ENCODE results near the gene KRT85.
A peak's percentile ranks its signal among the peaks of the same experiment; 100 is the strongest.
"Not testable (repeated sequence)": the region's sequence is repeated elsewhere in the genome, so short reads cannot be mapped to it uniquely, and the experiment has no call there.

KRT85 gene

GRCh38 chr12:52366738-52367485 is at the start of gene KRT85:
Gene KRT85, minus strand, starts transcription at chr12:52367481. Its CDS starts 76 bp downstream, at chr12:52367405.
- no peak for DNase-seq

DNA sequence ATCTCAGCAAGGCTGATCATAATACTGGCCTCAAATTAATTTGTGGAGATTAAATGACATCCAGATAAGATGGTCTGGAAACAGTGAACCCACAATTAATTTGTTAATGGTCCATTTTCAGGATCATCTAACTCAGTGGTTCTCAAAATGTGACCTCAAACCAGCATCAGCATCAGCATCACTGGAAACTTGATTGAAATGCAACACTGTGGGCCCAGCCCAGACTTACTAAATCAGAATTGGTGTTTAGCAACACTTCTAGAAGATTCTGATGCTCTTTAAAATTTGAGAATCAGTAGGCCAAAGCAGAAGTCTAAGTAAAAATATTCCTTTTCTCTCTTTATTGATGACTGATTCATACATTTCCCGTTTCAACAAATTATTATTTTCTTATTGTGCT is 49.5 kb upstream of the KRT85 start:
- no peak for DNase-seq

GRCh38 chr12:52415870-52416750 is 48.8 kb upstream of the KRT85 start:
- no peak for DNase-seq

- no peak for DNase-seq
These were observed 47.7 kb upstream of the KRT85 start for GRCh38 chr12:52414936-52415335.

- no peak for DNase-seq
These were observed 46.6 kb upstream of the KRT85 start for GRCh38 chr12:52413782-52414345.

DNA sequence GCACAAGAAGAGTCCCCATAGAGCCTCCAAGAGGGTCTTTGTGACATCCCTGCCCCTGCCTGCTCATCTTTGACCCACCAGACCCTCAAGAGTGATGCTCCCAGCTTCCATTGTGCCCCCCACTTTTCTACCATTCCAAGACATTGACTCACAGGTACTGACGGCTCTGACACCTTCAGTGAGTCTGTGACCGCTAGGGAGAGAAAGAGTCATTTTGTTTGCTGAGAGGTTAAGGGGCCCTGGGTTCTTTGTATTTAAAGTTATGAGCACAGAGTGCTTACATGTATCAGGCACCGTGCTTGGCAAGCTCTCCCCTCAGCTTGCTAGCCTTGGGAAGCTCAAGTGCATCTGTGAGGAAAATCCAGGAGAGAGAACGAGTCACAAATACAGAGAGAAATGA is 45.9 kb upstream of the KRT85 start:
- DNase-seq, result no peak

GRCh38 chr12:52411815-52412214 is 44.5 kb upstream of the KRT85 start:
- DNase-seq, result no peak

DNA sequence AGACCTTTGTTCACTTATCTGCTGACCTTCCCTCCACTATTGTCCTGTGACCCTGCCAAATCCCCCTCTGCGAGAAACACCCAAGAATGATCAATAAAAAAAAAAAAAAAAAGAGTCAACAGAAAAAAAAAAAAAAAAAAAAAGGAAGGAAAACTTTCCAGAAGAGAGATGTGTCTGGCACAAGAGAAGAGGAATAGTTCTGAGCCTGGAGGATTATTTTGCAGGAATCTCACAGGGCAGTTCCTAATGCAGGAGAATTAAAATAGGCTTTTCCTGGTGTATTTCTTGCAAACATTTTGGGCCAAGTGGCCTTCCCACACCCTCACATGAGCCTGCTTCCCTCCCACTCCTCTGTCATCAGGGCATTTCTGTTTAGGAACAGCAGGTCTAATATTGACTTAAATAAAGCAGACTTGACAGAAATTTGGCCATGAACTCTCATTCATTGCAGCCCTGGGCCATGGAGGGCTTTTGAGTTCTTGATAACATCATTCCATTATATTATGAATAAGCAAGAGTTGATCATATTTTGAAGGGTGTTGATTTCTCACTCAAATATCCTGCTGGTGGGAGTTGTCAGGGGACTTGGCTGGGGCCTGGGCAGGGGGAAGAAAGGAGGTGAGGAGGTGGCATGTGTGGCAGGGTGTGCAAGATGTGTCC is 43.4 kb upstream of the KRT85 start:
- DNase-seq, result not testable (repeated sequence)

GRCh38 chr12:52407918-52408317 is 40.6 kb upstream of the KRT85 start:
- DNase-seq, result no peak

DNA sequence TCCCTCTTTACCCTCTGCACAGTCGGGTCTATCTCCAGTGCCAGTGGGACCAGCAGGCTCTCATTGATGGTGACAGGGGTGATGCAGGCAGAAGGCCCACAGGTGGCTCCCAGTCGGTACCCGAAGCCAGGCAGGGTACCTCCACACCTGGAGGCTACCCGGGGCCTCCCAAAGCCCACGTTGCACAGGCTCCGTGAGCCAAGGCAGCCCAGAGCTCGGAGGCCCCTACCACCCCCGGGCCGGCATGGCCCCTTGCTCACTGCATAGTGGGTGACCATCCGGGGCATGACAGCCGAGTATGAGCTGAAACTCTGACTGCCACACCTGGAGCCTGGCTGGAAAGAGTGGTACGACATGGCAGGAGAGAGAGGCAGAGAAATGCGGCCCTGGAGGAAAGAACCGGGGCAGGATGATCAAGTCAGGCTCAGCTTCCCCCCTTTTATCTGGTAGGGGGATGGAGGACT is 38.7 kb upstream of the KRT85 start, which contains the start of gene KRT82:
KRT82 (minus strand) TSS at position 414 of the 464 bp plus-strand sequence; CDS start at position 356, 58 bp downstream.
- DNase-seq, result no peak

DNA sequence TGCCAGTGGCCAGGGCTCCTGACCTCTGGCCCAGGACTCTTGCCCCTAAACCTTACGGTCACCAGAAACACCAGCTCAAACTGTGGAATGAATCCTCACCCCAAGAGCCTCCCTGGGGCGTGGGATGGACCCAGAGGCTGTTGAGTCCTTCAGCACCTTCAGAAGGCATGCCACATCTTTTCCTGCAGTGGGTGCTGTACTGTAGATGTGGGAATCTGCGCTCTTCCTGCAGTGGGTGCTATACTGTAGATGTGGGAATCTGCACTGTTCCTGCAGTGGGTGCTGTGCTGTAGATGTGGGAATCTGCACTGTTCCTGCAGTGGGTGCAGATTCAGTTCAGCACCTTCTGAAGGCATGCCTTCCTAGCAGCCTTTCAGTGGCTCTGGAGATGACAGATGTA is 37.7 kb upstream of the KRT85 start:
- no peak for DNase-seq

DNA sequence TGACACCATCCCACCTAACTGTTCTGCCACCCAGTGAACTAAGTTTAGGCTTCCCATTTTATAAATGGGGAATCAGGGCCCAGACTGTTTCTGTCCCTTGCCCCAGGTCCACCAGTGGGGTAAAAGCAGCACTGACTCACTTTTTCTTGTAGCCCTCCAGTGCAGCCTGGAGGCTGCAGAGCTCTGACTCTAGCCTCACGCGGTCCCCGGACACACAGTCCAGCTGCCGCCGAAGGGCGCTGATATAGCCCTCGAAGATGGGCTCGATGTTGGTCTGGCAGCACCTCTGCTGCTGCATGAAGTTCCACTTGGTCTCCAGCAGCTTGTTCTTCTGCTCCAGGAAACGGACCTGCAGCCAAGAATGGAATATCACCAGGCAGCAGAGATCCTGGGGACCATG is 36.3 kb upstream of the KRT85 start:
- no peak for DNase-seq

GRCh38 chr12:52402873-52403540 is 35.7 kb upstream of the KRT85 start:
- no peak for DNase-seq

DNA sequence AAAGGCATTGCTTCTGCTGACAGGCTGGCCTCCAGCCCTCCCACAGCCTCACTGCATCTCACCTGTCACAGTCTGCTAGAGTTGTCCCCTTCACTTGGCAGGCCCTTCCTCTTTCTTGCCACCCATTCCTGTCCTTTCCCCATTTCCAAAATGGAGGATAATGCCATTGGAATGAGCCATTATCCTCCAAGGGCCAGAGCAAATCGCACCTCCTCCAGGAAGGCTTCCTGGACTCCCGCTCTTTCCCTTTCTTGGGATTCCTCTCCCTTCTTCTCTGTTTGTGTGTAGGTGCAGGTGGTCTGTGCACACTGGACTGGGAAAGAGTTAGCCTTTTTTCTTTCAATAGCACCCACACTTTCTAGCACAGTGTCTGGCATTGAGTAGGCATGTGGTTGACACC is 35.1 kb upstream of the KRT85 start:
- DNase-seq, result no peak

DNA sequence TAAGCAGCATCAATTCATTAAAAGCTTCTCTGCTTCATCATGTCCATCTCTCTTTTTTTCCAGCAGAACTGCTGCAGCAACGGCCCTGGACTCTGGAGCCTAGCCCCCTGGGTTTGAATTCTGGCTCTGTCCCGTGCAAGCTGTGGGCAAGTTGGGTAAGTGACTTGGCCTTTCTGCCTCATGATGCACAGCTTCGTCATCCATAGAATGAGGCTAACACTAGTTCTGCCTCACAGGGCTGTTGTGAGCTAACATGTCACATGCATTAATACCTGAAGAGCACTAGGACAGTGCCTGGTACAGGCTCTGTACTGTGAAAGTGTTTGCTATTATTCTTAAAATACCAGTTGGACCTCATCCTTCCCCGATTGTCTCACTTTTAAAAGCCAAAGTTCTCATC is 34.6 kb upstream of the KRT85 start:
- DNase-seq, result no peak

DNA sequence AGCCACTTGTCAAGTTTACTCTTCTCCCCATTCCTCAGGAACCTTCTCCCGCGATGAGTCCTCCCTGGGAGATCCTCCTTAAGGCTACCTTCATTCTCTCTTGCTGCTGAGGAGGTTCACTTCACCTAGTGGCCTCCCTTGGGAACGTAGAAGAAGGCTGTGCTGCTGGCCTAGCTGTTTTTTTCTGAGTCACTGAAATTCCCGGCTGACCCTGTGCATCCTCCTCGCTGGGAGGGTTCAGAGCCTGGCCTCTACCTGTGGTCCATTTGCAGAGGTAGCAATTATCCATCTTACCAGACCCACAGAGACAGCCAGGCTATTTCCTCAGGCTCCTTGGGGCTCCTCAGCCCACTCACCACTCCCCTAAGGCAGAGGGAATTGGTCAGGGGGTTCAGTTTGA is 34.2 kb upstream of the KRT85 start:
- no peak for DNase-seq

- DNase-seq, result no peak
These were observed 33.6 kb upstream of the KRT85 start for GRCh38 chr12:52400906-52401305.

- DNase-seq, result no peak
These were observed 32.5 kb upstream of the KRT85 start for GRCh38 chr12:52399756-52400155.

DNA sequence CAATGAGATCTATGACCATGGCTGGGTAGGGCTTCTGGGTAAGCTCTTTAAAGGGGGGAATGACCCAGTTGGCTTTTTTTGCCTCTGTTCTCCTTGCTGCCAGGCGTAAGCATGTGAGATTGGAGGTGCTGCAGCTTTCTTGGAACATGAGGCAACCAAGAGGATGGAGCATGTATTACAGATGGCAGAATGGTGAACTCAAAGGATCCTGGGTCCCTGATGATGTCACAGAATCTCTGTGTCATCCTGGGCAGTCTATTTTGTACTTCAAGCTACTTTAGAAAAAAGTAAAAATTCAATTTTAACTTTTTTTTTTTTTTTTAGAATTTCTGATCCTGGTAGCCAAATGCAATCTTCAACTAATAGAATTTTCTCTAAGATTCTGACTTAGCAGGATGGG is 30.9 kb upstream of the KRT85 start:
- DNase-seq, result no peak

DNA sequence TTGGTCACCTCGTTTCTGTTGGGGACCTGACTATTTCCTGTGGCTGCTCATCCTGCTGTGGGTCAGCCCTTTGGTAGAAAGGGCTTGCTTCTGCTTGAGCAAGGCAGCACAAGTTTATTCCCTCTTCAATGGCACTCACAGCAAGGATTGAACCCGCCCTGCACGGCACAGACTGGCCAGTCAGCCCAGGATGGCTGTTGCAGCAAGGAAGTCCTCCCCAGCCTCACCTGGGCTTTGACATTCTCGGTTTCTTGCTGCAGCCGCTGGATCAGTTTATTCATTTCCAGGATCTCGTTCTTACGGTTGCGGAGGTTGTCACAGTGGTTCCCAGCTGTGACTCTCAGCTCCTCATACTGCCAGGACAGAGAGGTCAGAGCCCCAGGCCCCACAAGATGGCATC is 29.4 kb upstream of the KRT85 start:
- no peak for DNase-seq

GRCh38 chr12:52395761-52396434 is 28.6 kb upstream of the KRT85 start:
- peak; percentile 29 for DNase-seq

GRCh38 chr12:52394836-52395405 is 27.6 kb upstream of the KRT85 start:
- no peak for DNase-seq

All from NCI-H774 (cell line).